ENCODE results near the gene SMIM38. TPM values are rescaled to one million over a fixed set of nuclear protein-coding genes. Genes with fewer than 3 reads are reported as not detected.

SMIM38 gene
- total RNA-seq, 4 donors from 2014 or later = 0.45 to 2.3 (median 2.0) TPM; not detected in 1

GRCh38 chr11:69158301-69159149, 2.8 kb downstream of the SMIM38 start:
- H3K4me3 ChIP-seq (replicated peaks in 1 of 3) = no peak overlapping the region
- intact Hi-C loops (cut with DNase I) = no loop called here
- no peaks in the 10 kb centered on the region for H3K9me3 ChIP-seq
- no peak for DNase-seq
- H3K4me1 ChIP-seq = peaks cover 0 to 8% of the 10 kb centered on the region in 2 donors
- H3K36me3 ChIP-seq = no peaks in the 10 kb centered on the region
- no peak overlapping the region for H3K27ac ChIP-seq
- H3K27me3 ChIP-seq = peaks cover 5% of the 10 kb centered on the region
- no peak for TF ChIP-seq POLR2A (IDR thresholded peaks at IDR 0.05)
- TF ChIP-seq CTCF (IDR thresholded peaks at IDR 0.05) = no peak
- WGBS, 2 donors = 86 to 90% methylated on average over 10 to 21 of the region's 21 CpGs

GRCh38 chr11:69159150-69159852, 3.6 kb downstream of the SMIM38 start:
- TF ChIP-seq CTCF (IDR thresholded peaks at IDR 0.05) = no peak
- no peak for TF ChIP-seq POLR2A (IDR thresholded peaks at IDR 0.05)
- 89 to 94% methylated on average over 17 to 19 of the region's 19 CpGs for WGBS, 2 donors
- no peak for DNase-seq
- no peaks in the 10 kb centered on the region for H3K9me3 ChIP-seq
- no peak overlapping the region for H3K4me3 ChIP-seq (replicated peaks in 1 of 3)
- intact Hi-C loops (cut with DNase I) = no loop called here
- no peaks in the 10 kb centered on the region for H3K36me3 ChIP-seq
- H3K27ac ChIP-seq = no peak overlapping the region
- H3K27me3 ChIP-seq = peaks cover 5% of the 10 kb centered on the region
- peaks cover 0 to 8% of the 10 kb centered on the region in 2 donors for H3K4me1 ChIP-seq

- DNase-seq = no peak
- Histone ChIP-seq H3K27me3 (peaks cover 5% of the 10 kb centered on the region), H3K27ac (no peak overlapping the region), H3K9me3 (no peaks in the 10 kb centered on the region), H3K4me3 (replicated peaks in 1 of 3) (no peak overlapping the region), H3K4me1 (peaks cover 0 to 8% of the 10 kb centered on the region in 2 donors), H3K36me3 (no peaks in the 10 kb centered on the region)
- 87% methylated on average over 15 of the region's 15 CpGs for WGBS, 2 donors
- TF ChIP-seq POLR2A (IDR thresholded peaks at IDR 0.05) (no peak), CTCF (IDR thresholded peaks at IDR 0.05) (no peak)
- intact Hi-C loops (cut with DNase I) = no loop called here
These were observed 4.8 kb downstream of the SMIM38 start for GRCh38 chr11:69160296-69161116.

GRCh38 chr11:69161117-69161407, 5.3 kb downstream of the SMIM38 start:
- intact Hi-C loops (cut with DNase I) = no loop called here
- 72 to 73% methylated on average over 5 of the region's 5 CpGs for WGBS, 2 donors
- TF ChIP-seq CTCF (IDR thresholded peaks at IDR 0.05) (no peak), POLR2A (IDR thresholded peaks at IDR 0.05) (no peak)

More at GRCh38 chr11:69161117-69161407, 5.3 kb downstream of the SMIM38 start:
- Histone ChIP-seq H3K27ac (no peak overlapping the region), H3K27me3 (peaks cover 5% of the 10 kb centered on the region), H3K36me3 (no peaks in the 10 kb centered on the region), H3K9me3 (no peaks in the 10 kb centered on the region), H3K4me1 (peaks cover 0 to 8% of the 10 kb centered on the region in 2 donors), H3K4me3 (replicated peaks in 1 of 3) (no peak overlapping the region)
- no peak for DNase-seq
